Jurkat, Clone E6-1 (cell line): ENCODE measurements around the gene TIMM50.
A peak's percentile ranks its signal among the peaks of the same experiment; 100 is the strongest.

Experiments used
- DNase-seq: peaks from one replicate; pipeline ENCODE4 v3.0.0-alpha.2; 2011; ENCODE audit warnings: low read depth, low spot score
- H3K4me3 ChIP-seq: 2 replicates; pipeline ENCODE4 v1.5.1; 2011; ENCODE audit warnings: mild to moderate bottlenecking, low read length, control low read depth, moderate library complexity

The TIMM50 gene

GRCh38 chr19:39517432-39517831, 36.8 kb downstream of the TIMM50 start:
- no peak overlapping the region for H3K4me3 ChIP-seq
- no peak for DNase-seq

- H3K4me3 ChIP-seq = no peak overlapping the region
- no peak for DNase-seq
Measured at GRCh38 chr19:39518458-39518857, 37.8 kb downstream of the TIMM50 start.

- H3K4me3 ChIP-seq = no peak overlapping the region
- no peak for DNase-seq
Measured at GRCh38 chr19:39518975-39519374, 38.3 kb downstream of the TIMM50 start.

- DNase-seq = no peak
- no peak overlapping the region for H3K4me3 ChIP-seq
Measured at GRCh38 chr19:39520541-39521484, 40.2 kb downstream of the TIMM50 start.

- no peak overlapping the region for H3K4me3 ChIP-seq
- DNase-seq = no peak
Measured at GRCh38 chr19:39524495-39524894, 43.9 kb downstream of the TIMM50 start.

- DNase-seq = no peak
- no peak overlapping the region for H3K4me3 ChIP-seq
Measured at GRCh38 chr19:39525205-39525604, 44.6 kb downstream of the TIMM50 start.

GRCh38 chr19:39531834-39532232, 51.2 kb downstream of the TIMM50 start:
- DNase-seq = no peak
- peak overlapping the region; percentile 79 for H3K4me3 ChIP-seq

GRCh38 chr19:39532233-39533002, 51.8 kb downstream of the TIMM50 start, which contains the start of gene EID2B:
EID2B (minus strand) TSS chr19:39532852; CDS start chr19:39532802, 50 bp downstream.
- DNase-seq = peak; percentile 95
- peak within 1 kb of the TSS; percentile 79 for H3K4me3 ChIP-seq

GRCh38 chr19:39533003-39533512, 52.4 kb downstream of the TIMM50 start:
- peak overlapping the region; percentile 79 for H3K4me3 ChIP-seq
- no peak for DNase-seq

- H3K4me3 ChIP-seq = no peak overlapping the region
- DNase-seq = no peak
Measured at GRCh38 chr19:39533791-39534190, 53.2 kb downstream of the TIMM50 start.

- peak overlapping the region; percentile 88 for H3K4me3 ChIP-seq
- DNase-seq = peak; percentile 37
Measured at GRCh38 chr19:39539165-39539517, 58.5 kb downstream of the TIMM50 start.

GRCh38 chr19:39539518-39540332, 59.1 kb downstream of the TIMM50 start, which contains the start of gene EID2:
EID2 (minus strand) TSS chr19:39540161; CDS start chr19:39540079, 82 bp downstream.
- DNase-seq = peak; percentile 91
- H3K4me3 ChIP-seq = peak within 1 kb of the TSS; percentile 88

- peak overlapping the region; percentile 88 for H3K4me3 ChIP-seq
- DNase-seq = no peak
Measured at GRCh38 chr19:39540333-39540673, 59.7 kb downstream of the TIMM50 start.
